GM18511 (cell line): ENCODE results near the gene BCAS3.

Experiments
- ATAC-seq: cut with Tn5 transposase; IDR thresholded peaks from one replicate; pipeline ENCODE4 v1.9.1; 2021; ENCODE audit warnings: mild to moderate bottlenecking, moderate library complexity; ENCODE audit not compliant: unreplicated experiment

BCAS3 gene

GRCh38 chr17:61369751-61370150, 692.1 kb downstream of the BCAS3 start:
- ATAC-seq, result no peak

GRCh38 chr17:61371179-61371578, 693.5 kb downstream of the BCAS3 start:
- ATAC-seq, result no peak

GRCh38 chr17:61371606-61372005, 694.0 kb downstream of the BCAS3 start:
- no peak for ATAC-seq

GRCh38 chr17:61372436-61372835, 694.8 kb downstream of the BCAS3 start:
- ATAC-seq, result no peak

- no peak for ATAC-seq
These were observed 699.5 kb downstream of the BCAS3 start for GRCh38 chr17:61376931-61377838.

- no peak for ATAC-seq
These were observed 701.2 kb downstream of the BCAS3 start for GRCh38 chr17:61378658-61379456.

GRCh38 chr17:61379457-61380216, 702.0 kb downstream of the BCAS3 start:
- ATAC-seq, result no peak

- no peak for ATAC-seq
These were observed 702.7 kb downstream of the BCAS3 start for GRCh38 chr17:61380217-61380835.

- no peak for ATAC-seq
These were observed 703.3 kb downstream of the BCAS3 start for GRCh38 chr17:61380836-61381525.

GRCh38 chr17:61381537-61381936, 703.9 kb downstream of the BCAS3 start:
- no peak for ATAC-seq

- no peak for ATAC-seq
These were observed 705.4 kb downstream of the BCAS3 start for GRCh38 chr17:61382796-61383688.

GRCh38 chr17:61383689-61384201, 706.1 kb downstream of the BCAS3 start:
- no peak for ATAC-seq

GRCh38 chr17:61384354-61384691, 706.7 kb downstream of the BCAS3 start:
- ATAC-seq, result no peak

GRCh38 chr17:61384692-61385576, 707.3 kb downstream of the BCAS3 start:
- no peak for ATAC-seq

GRCh38 chr17:61385577-61386236, 708.1 kb downstream of the BCAS3 start:
- no peak for ATAC-seq

- ATAC-seq, result no peak
These were observed 708.6 kb downstream of the BCAS3 start for GRCh38 chr17:61386251-61386650.

- no peak for ATAC-seq
These were observed 709.4 kb downstream of the BCAS3 start for GRCh38 chr17:61387011-61387410.
